Neural progenitor cell (in vitro differentiated cells): Measurements from ENCODE around the gene PRDX5. TPM values are rescaled to one million over a fixed set of nuclear protein-coding genes. Genes with fewer than 3 reads are reported as not detected.
A peak's percentile ranks its signal among the peaks of the same experiment; 100 is the strongest.

Source experiments
- DNase-seq: peaks from one replicate; pipeline ENCODE4 v3.0.0-alpha.2; 2016; ENCODE audit warnings: low spot score
- H2AFZ ChIP-seq: fragments of 200-600 bp; sonication (generic); replicated peaks from 2 replicates; pipeline ENCODE4 v1.6.1; 2016; ENCODE audit warnings: antibody characterized with exemption
- H3F3A ChIP-seq: fragments of 200-600 bp; sonication (generic); 2 replicates; pipeline ENCODE4 v1.6.1; 2016; ENCODE audit warnings: antibody characterized with exemption, low read depth
- H3K27ac ChIP-seq: fragments of 200-600 bp; sonication (generic); 2 replicates; pipeline ENCODE4 v1.5.1; 2016; ENCODE audit warnings: mild to moderate bottlenecking
- H3K27me3 ChIP-seq: fragments of 200-600 bp; sonication (generic); 2 replicates; pipeline ENCODE4 v1.6.1; 2016; ENCODE audit warnings: mild to moderate bottlenecking, moderate library complexity
- H3K36me3 ChIP-seq: fragments of 200-600 bp; sonication (generic); 2 replicates; pipeline ENCODE4 v1.5.1; 2016
- H3K4me1 ChIP-seq: fragments of 200-600 bp; sonication (generic); 2 replicates; pipeline ENCODE4 v1.6.1; 2016; ENCODE audit warnings: mixed run types
- H3K4me2 ChIP-seq: fragments of 200-600 bp; sonication (generic); 2 replicates; pipeline ENCODE4 v1.6.1; 2016
- H3K4me3 ChIP-seq: fragments of 200-600 bp; sonication (generic); 2 replicates; pipeline ENCODE4 v1.5.1; 2016
- H3K79me2 ChIP-seq: fragments of 200-600 bp; sonication (generic); 2 replicates; pipeline ENCODE4 v1.6.1; 2016; ENCODE audit warnings: low read depth
- H3K9ac ChIP-seq: fragments of 200-600 bp; sonication (generic); 2 replicates; pipeline ENCODE4 v1.6.1; 2016
- H3K9me3 ChIP-seq: fragments of 200-600 bp; sonication (generic); 2 replicates; pipeline ENCODE4 v1.5.1; 2016; ENCODE audit warnings: low read depth
- H4K20me1 ChIP-seq: fragments of 200-600 bp; sonication (generic); 2 replicates; pipeline ENCODE4 v1.6.1; 2016; ENCODE audit warnings: low read depth
- H3K27ac Mint-ChIP-seq: 3 replicates; pipeline ENCODE4 v1.8.0; 2021; ENCODE audit warnings: mixed read lengths
- H3K27me3 Mint-ChIP-seq: 2 replicates; pipeline ENCODE4 v1.8.0; 2022; ENCODE audit warnings: low read depth, mild to moderate bottlenecking, inconsistent platforms, moderate library complexity, mixed read lengths; ENCODE audit not compliant: insufficient read depth
- H3K36me3 Mint-ChIP-seq: 3 replicates; pipeline ENCODE4 v1.8.0; 2021; ENCODE audit warnings: mixed read lengths
- H3K4me1 Mint-ChIP-seq: 3 replicates; pipeline ENCODE4 v1.8.0; 2021; ENCODE audit warnings: mixed read lengths
- H3K4me3 Mint-ChIP-seq: 3 replicates; pipeline ENCODE4 v1.8.0; 2021; ENCODE audit warnings: mild to moderate bottlenecking, moderate library complexity, mixed read lengths
- H3K9me3 Mint-ChIP-seq: 3 replicates; pipeline ENCODE4 v1.8.0; 2020; ENCODE audit warnings: mixed read lengths
- EZH2 ChIP-seq: fragments of 200-600 bp; sonication (generic); IDR thresholded peaks from 2 replicates; pipeline ENCODE4 v1.6.1; 2017; ENCODE audit warnings: antibody characterized with exemption, mild to moderate bottlenecking, moderate library complexity
- EZH2phosphoT487 ChIP-seq: fragments of 200-600 bp; sonication (generic); IDR thresholded peaks from 2 replicates; pipeline ENCODE4 v1.6.1; 2017; ENCODE audit warnings: antibody characterized with exemption
- total RNA-seq: library from RNA; depleted of rRNA; stranded (reverse); fragments of >200 nt; gene quantifications from 2 replicates; pipeline ENCODE4 v1.2.3, GENCODE V29; 2015; ENCODE audit warnings: low replicate concordance
- TF ChIP-seq, protein P1 (sequence below): fragments of 200-600 bp; sonication (generic); IDR thresholded peaks from 2 replicates; pipeline ENCODE4 v1.5.1; 2017; ENCODE audit warnings: antibody characterized with exemption, mild to moderate bottlenecking

The PRDX5 gene
- total RNA-seq, 1 donor from 2014 or later, result 111 TPM

DNA sequence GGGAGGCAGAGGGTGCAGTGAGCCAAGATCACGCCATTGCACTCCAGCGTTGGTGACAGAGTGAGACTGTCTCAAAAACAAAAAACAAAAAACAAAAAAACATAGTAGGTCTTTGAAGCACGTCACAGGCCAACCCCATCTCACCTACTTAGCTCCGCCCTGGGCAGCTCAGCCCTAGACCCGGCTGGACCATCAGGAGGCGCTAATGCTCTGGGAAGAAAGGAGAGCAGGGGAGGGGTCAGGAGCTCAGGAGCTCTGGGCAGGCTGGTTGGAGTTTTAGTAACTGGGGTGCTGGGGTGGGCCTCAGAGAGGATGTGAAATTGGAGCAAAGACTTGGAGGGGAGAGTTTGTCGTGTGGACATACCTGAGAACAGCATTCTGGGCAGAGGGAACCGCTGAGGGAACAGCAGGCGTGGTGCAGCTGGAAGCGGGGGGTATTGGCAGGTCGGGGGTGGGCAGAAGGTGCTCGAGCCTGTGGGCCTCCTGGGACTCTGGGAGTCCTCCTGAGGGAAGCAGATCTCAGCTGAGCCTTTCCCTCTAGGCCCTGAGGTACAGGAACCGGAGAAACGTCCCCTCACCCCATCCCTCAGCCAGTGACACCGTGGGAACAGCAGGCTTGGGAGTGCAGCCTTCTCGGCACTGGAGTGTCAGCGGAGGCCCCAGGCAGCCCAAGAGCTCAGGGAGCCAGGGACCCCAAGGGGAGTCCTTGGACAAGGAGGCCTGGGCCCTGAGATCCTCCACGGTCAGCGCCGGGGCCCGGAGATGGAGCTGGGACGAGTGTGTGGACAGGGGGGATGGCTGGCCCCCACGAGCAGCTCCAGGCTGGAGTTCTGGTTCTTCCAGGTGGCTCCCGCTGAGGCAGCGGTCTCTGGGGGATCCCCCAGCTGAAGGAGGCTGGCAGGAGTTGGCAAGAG is 38.8 kb downstream of the PRDX5 start:
- Mint-ChIP-seq H3K27ac (no peak overlapping the region), H3K4me3 (peak overlapping the region; percentile 42), H3K4me1 (peaks cover 21% of the 10 kb centered on the region), H3K9me3 (no peaks in the 10 kb centered on the region), H3K36me3 (peaks cover 2% of the 10 kb centered on the region), H3K27me3 (peaks cover 8% of the 10 kb centered on the region)
- Histone ChIP-seq H3K36me3 (no peaks in the 10 kb centered on the region), H3K4me3 (no peak overlapping the region), H2AFZ (no peak overlapping the region), H3K9me3 (no peaks in the 10 kb centered on the region), H3K27me3 (no peaks in the 10 kb centered on the region), H3K79me2 (no peaks in the 10 kb centered on the region), H3F3A (peaks cover 18% of the 10 kb centered on the region), H3K27ac (no peak overlapping the region), H3K4me2 (no peak overlapping the region), H4K20me1 (peaks cover 3% of the 10 kb centered on the region), H3K4me1 (peaks cover 21% of the 10 kb centered on the region), H3K9ac (no peak overlapping the region)
- DNase-seq, result peak; percentile 86
- TF ChIP-seq EZH2phosphoT487 (no peak), EZH2 (no peak)
- TF ChIP-seq, protein P1, sequence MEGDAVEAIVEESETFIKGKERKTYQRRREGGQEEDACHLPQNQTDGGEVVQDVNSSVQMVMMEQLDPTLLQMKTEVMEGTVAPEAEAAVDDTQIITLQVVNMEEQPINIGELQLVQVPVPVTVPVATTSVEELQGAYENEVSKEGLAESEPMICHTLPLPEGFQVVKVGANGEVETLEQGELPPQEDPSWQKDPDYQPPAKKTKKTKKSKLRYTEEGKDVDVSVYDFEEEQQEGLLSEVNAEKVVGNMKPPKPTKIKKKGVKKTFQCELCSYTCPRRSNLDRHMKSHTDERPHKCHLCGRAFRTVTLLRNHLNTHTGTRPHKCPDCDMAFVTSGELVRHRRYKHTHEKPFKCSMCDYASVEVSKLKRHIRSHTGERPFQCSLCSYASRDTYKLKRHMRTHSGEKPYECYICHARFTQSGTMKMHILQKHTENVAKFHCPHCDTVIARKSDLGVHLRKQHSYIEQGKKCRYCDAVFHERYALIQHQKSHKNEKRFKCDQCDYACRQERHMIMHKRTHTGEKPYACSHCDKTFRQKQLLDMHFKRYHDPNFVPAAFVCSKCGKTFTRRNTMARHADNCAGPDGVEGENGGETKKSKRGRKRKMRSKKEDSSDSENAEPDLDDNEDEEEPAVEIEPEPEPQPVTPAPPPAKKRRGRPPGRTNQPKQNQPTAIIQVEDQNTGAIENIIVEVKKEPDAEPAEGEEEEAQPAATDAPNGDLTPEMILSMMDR, result peak; percentile 76

DNA sequence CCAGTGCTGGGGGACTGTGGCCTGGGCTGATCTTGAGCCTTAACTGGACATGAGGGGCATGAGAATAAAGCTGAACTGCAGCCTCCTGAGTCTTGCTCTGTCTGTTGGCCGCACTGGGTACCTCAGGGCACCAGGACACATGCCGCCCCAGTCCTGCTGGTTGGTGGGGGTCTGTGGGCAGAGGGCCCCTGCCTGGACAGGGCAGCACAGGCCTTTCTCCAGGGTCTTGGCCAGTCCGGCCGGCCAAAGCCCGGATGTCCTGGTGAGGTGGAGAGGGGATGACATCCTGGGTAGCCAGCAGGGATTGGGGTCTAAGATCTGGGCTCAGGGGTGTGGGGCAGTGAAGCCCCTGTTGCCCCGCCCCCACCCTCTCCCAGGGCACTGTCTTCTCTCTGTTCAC is 39.5 kb downstream of the PRDX5 start:
- Mint-ChIP-seq H3K4me3 (no peak overlapping the region), H3K27ac (no peak overlapping the region), H3K36me3 (peaks cover 7% of the 10 kb centered on the region), H3K27me3 (peaks cover 8% of the 10 kb centered on the region), H3K4me1 (peaks cover 21% of the 10 kb centered on the region), H3K9me3 (no peaks in the 10 kb centered on the region)
- Histone ChIP-seq H3K36me3 (no peaks in the 10 kb centered on the region), H3K27me3 (no peaks in the 10 kb centered on the region), H3K27ac (no peak overlapping the region), H3K79me2 (no peaks in the 10 kb centered on the region), H3K4me3 (no peak overlapping the region), H3K4me2 (no peak overlapping the region), H3K4me1 (peaks cover 21% of the 10 kb centered on the region), H3K9ac (no peak overlapping the region), H3F3A (peaks cover 18% of the 10 kb centered on the region), H3K9me3 (no peaks in the 10 kb centered on the region), H4K20me1 (peaks cover 3% of the 10 kb centered on the region), H2AFZ (no peak overlapping the region)
- DNase-seq, result no peak
- TF ChIP-seq, protein P1, result no peak
- TF ChIP-seq EZH2, result no peak
- TF ChIP-seq EZH2phosphoT487, result no peak

DNA sequence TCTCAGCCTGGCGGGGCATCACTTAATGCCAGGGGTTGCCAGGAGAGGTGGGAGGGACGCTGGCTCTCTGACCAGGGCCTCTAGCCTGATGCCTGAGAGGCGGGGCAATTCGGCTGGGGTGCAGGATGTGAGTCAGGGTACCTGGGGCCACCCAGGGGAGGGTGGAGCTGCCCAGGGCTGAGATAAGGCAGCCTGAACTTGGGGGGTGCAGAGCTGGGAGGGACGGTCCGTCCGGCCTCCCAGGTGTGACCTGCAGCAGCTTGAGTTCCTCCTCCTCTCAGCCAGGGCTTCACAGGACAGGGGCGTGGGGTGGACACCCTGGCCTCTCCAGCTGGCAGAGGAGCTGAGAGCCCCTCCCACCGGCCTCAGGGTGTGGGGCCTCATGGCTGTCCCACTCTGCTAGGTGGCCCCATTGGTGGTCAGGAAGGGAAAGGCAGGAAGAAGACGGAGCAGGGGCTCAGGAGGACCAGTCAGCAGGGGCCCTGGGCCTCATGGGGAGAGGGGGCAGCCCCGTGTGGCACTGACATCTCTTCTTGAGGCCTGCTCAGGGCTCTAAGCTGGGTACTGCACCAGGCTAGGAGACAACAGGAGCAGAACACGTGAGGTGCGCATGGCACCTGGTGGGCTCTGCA is 40.1 kb downstream of the PRDX5 start:
- no peak overlapping the region for H3K27ac ChIP-seq
- peak overlapping the region; percentile 88 for H2AFZ ChIP-seq
- no peaks in the 10 kb centered on the region for H3K79me2 ChIP-seq
- Mint-ChIP-seq H3K36me3 (peaks cover 9% of the 10 kb centered on the region), H3K27ac (no peak overlapping the region), H3K27me3 (peaks cover 8% of the 10 kb centered on the region), H3K9me3 (no peaks in the 10 kb centered on the region), H3K4me3 (peak overlapping the region; percentile 38), H3K4me1 (peaks cover 21% of the 10 kb centered on the region)
- H3K4me1 ChIP-seq, result peaks cover 21% of the 10 kb centered on the region
- H3F3A ChIP-seq, result peaks cover 18% of the 10 kb centered on the region
- H3K4me2 ChIP-seq, result peak overlapping the region; percentile 88
- no peaks in the 10 kb centered on the region for H3K36me3 ChIP-seq
- TF ChIP-seq EZH2phosphoT487 (no peak), EZH2 (no peak)
- TF ChIP-seq, protein P1, result no peak
- no peaks in the 10 kb centered on the region for H3K9me3 ChIP-seq
- no peaks in the 10 kb centered on the region for H3K27me3 ChIP-seq
- H3K9ac ChIP-seq, result no peak overlapping the region
- H3K4me3 ChIP-seq, result no peak overlapping the region
- DNase-seq, result no peak
- peaks cover 3% of the 10 kb centered on the region for H4K20me1 ChIP-seq
